GM18517 (cell line): ENCODE measurements around the gene EYA2.
"Not testable (repeated sequence)": the region's sequence is repeated elsewhere in the genome, so short reads cannot be mapped to it uniquely, and the experiment has no call there.

Experiments used
- ATAC-seq: cut with Tn5 transposase; IDR thresholded peaks from one replicate; pipeline ENCODE4 v1.9.1; 2021; ENCODE audit warnings: mild to moderate bottlenecking, moderate library complexity; ENCODE audit not compliant: unreplicated experiment

The EYA2 gene

GRCh38 chr20:46951405-46951804, 56.8 kb downstream of the EYA2 start:
- ATAC-seq, result no peak

- no peak for ATAC-seq
Observed at GRCh38 chr20:46951840-46952497, 57.3 kb downstream of the EYA2 start.

- ATAC-seq, result no peak
Observed at GRCh38 chr20:46953596-46953995, 59.0 kb downstream of the EYA2 start.

GRCh38 chr20:46954490-46955038, 59.9 kb downstream of the EYA2 start:
- no peak for ATAC-seq

GRCh38 chr20:46955601-46956556, 61.2 kb downstream of the EYA2 start:
- ATAC-seq, result no peak

- no peak for ATAC-seq
Observed at GRCh38 chr20:46959081-46959692, 64.5 kb downstream of the EYA2 start.

- no peak for ATAC-seq
Observed at GRCh38 chr20:46959821-46960220, 65.2 kb downstream of the EYA2 start.

GRCh38 chr20:46960536-46960935, 65.9 kb downstream of the EYA2 start:
- no peak for ATAC-seq

- ATAC-seq, result not testable (repeated sequence)
Observed at GRCh38 chr20:46961968-46962367, 67.3 kb downstream of the EYA2 start.

GRCh38 chr20:46962452-46963195, 68.0 kb downstream of the EYA2 start:
- no peak for ATAC-seq

GRCh38 chr20:46963196-46963529, 68.5 kb downstream of the EYA2 start:
- no peak for ATAC-seq

GRCh38 chr20:46963758-46964617, 69.3 kb downstream of the EYA2 start:
- ATAC-seq, result no peak

- ATAC-seq, result no peak
Observed at GRCh38 chr20:46964618-46965455, 70.2 kb downstream of the EYA2 start.

GRCh38 chr20:46965477-46965876, 70.8 kb downstream of the EYA2 start:
- ATAC-seq, result no peak

GRCh38 chr20:46967646-46968045, 73.0 kb downstream of the EYA2 start:
- ATAC-seq, result no peak

GRCh38 chr20:46970937-46971630, 76.4 kb downstream of the EYA2 start:
- ATAC-seq, result no peak

- ATAC-seq, result no peak
Observed at GRCh38 chr20:46973766-46974165, 79.1 kb downstream of the EYA2 start.

- no peak for ATAC-seq
Observed at GRCh38 chr20:46974669-46975434, 80.2 kb downstream of the EYA2 start.
